Nephron (organoid): Measurements from ENCODE around the gene PPP1R12A.
A peak's percentile ranks its signal among the peaks of the same experiment; 100 is the strongest.
"Not testable (repeated sequence)": the region's sequence is repeated elsewhere in the genome, so short reads cannot be mapped to it uniquely, and the experiment has no call there.

Experiments
- H3K27ac Mint-ChIP-seq, 3 experiments: 2 replicates each; pipeline ENCODE4 v1.8.0; 2020; ENCODE audit warnings: mixed read lengths in 3 of 3, mild to moderate bottlenecking in 2 of 3, moderate library complexity in 1 of 3
- H3K27me3 Mint-ChIP-seq: 2 replicates; pipeline ENCODE4 v1.8.0; 2021; ENCODE audit warnings: low read depth, mild to moderate bottlenecking, moderate library complexity, mixed read lengths
- H3K36me3 Mint-ChIP-seq: 2 replicates; pipeline ENCODE4 v1.8.0; 2020; ENCODE audit warnings: low read depth, mixed read lengths
- H3K4me1 Mint-ChIP-seq: 2 replicates; pipeline ENCODE4 v1.8.0; 2020; ENCODE audit warnings: mixed read lengths
- H3K4me3 Mint-ChIP-seq, 3 experiments: 2 replicates each; pipeline ENCODE4 v1.8.0; 2020; ENCODE audit warnings: mild to moderate bottlenecking in 3 of 3, mixed read lengths in 3 of 3, moderate library complexity in 2 of 3
- H3K9me3 Mint-ChIP-seq: 2 replicates; pipeline ENCODE4 v1.8.0; 2020; ENCODE audit warnings: mixed read lengths
- TF ChIP-seq, protein P1 (sequence below), 3 experiments: fragments of 200-600 bp; sonication (generic); IDR thresholded peaks; one replicate each; pipeline ENCODE4 v1.5.0; 2021; ENCODE audit warnings: antibody characterized with exemption in 3 of 3; ENCODE audit not compliant: unreplicated experiment in 3 of 3

The PPP1R12A gene

GRCh38 chr12:79935021-79935623 lies at the start of gene PPP1R12A:
PPP1R12A (minus strand) TSS chr12:79935097; CDS start chr12:79934931, 166 bp downstream.
- no peaks in the 10 kb centered on the region for H3K9me3 Mint-ChIP-seq
- H3K27ac Mint-ChIP-seq: peak within 1 kb of the TSS; percentile 87 to 97 (median 97)
- H3K36me3 Mint-ChIP-seq: peaks cover 3% of the 10 kb centered on the region
- no peaks in the 10 kb centered on the region for H3K27me3 Mint-ChIP-seq
- TF ChIP-seq, protein P1, sequence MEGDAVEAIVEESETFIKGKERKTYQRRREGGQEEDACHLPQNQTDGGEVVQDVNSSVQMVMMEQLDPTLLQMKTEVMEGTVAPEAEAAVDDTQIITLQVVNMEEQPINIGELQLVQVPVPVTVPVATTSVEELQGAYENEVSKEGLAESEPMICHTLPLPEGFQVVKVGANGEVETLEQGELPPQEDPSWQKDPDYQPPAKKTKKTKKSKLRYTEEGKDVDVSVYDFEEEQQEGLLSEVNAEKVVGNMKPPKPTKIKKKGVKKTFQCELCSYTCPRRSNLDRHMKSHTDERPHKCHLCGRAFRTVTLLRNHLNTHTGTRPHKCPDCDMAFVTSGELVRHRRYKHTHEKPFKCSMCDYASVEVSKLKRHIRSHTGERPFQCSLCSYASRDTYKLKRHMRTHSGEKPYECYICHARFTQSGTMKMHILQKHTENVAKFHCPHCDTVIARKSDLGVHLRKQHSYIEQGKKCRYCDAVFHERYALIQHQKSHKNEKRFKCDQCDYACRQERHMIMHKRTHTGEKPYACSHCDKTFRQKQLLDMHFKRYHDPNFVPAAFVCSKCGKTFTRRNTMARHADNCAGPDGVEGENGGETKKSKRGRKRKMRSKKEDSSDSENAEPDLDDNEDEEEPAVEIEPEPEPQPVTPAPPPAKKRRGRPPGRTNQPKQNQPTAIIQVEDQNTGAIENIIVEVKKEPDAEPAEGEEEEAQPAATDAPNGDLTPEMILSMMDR (IDR thresholded peaks at IDR 0.05; ENCODE audit: unreplicated experiment in 3 of 3): no peak
- peaks cover 28% of the 10 kb centered on the region for H3K4me1 Mint-ChIP-seq
- H3K4me3 Mint-ChIP-seq: peak within 1 kb of the TSS; percentile 90 to 99 (median 96)

GRCh38 chr12:79983986-79984620 lies 49.2 kb upstream of the PPP1R12A start:
- Mint-ChIP-seq H3K27ac (peak overlapping the region in 1 of 3 experiments; percentile 2), H3K27me3 (peaks cover under 1% of the 10 kb centered on the region), H3K4me1 (peaks cover 5% of the 10 kb centered on the region), H3K36me3 (no peaks in the 10 kb centered on the region), H3K4me3 (no peak overlapping the region), H3K9me3 (no peaks in the 10 kb centered on the region)
- TF ChIP-seq, protein P1 (IDR thresholded peaks at IDR 0.05; ENCODE audit: unreplicated experiment in 3 of 3): no peak

- TF ChIP-seq, protein P1 (IDR thresholded peaks at IDR 0.05; ENCODE audit: unreplicated experiment in 3 of 3): no peak
- no peak overlapping the region for H3K4me3 Mint-ChIP-seq
- H3K27ac Mint-ChIP-seq: no peak overlapping the region
- no peaks in the 10 kb centered on the region for H3K36me3 Mint-ChIP-seq
- peaks cover 5% of the 10 kb centered on the region for H3K4me1 Mint-ChIP-seq
- H3K9me3 Mint-ChIP-seq: no peaks in the 10 kb centered on the region
- peaks cover 4% of the 10 kb centered on the region for H3K27me3 Mint-ChIP-seq
Observed at GRCh38 chr12:79983492-79983891, 48.6 kb upstream of the PPP1R12A start.

DNA sequence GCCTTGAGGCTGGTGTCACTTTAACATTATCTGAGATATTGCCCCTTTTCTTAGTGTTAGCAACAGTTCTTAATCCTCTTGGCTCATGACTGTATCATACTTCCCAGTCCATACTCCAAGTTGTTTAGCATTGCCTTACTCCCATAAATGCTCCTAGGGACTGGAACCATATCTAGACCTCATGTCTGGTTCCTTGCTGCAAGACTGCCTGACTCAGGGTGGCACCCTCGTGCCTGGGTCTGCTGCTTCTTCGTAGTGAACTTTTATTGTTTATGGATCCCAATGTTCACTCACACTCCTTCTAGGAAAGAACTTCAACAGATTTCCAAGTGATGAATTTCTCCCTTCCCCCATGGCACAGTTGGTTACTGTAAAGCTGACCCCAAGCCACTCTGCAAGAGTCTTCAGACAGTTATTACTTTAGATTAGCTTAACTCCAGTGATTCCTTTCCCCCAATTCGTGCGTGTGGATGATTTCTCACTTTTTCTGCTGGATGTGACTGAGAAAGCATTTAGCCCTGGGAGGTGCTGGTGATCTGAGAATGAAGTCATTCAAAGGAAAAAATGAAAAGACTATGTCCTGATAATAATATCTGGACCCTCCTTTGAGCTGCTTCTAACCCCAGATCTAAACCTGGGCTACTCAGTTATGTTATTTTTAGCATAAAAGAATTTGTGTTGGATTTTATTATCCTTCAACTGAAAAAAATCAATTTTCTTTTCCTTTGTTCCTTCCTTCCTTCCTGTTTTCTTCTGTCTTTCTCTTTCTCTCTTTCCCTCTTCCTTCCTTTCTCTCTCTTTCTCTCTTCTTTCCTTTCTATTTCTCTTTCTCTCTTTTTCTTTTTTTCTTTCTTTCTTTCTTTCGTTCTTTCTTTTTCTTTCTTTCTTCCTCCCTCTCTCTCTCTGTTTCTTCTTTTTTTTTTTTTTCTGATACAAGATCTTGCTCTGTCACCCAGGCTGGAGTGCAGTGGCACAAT lies 47.5 kb upstream of the PPP1R12A start:
- H3K9me3 Mint-ChIP-seq: no peaks in the 10 kb centered on the region
- TF ChIP-seq, protein P1 (IDR thresholded peaks at IDR 0.05; ENCODE audit: unreplicated experiment in 3 of 3): no peak
- no peak overlapping the region for H3K27ac Mint-ChIP-seq
- no peaks in the 10 kb centered on the region for H3K36me3 Mint-ChIP-seq
- H3K27me3 Mint-ChIP-seq: peaks cover 4% of the 10 kb centered on the region
- H3K4me1 Mint-ChIP-seq: peaks cover 5% of the 10 kb centered on the region
- no peak overlapping the region for H3K4me3 Mint-ChIP-seq

- Mint-ChIP-seq H3K9me3 (no peaks in the 10 kb centered on the region), H3K36me3 (no peaks in the 10 kb centered on the region), H3K27ac (no peak overlapping the region), H3K4me1 (peaks cover 6% of the 10 kb centered on the region), H3K27me3 (peaks cover 4% of the 10 kb centered on the region), H3K4me3 (no peak overlapping the region)
- TF ChIP-seq, protein P1 (IDR thresholded peaks at IDR 0.05; ENCODE audit: unreplicated experiment in 3 of 3): no peak
Observed at GRCh38 chr12:79978692-79979091, 43.8 kb upstream of the PPP1R12A start.

DNA sequence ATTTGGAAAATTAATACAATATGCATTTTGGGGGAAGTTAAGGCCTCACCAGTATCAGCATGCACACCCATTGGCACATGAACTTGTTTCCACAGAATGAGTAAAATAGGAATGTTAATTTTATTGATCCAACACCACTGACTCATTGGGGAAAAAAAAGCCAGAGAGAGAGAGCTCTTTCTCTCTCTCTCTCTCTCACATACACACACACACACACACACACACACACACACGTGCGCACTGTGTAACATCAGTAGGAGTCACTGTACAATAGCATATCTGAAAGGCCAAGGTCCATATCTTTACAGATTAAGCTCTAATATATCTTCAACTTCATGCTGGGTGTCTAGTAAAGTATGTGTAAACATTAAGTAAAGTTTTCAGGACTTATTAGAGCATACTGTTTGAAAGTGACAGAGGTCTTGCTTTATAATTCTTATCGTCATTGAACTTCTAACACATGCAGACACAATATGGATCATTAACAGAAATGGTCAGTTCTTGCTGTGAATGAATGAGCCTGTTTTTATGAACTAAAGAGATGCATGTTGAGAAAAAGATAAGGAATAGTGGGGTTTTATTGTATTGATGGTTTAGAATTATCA lies 43.1 kb upstream of the PPP1R12A start:
- H3K36me3 Mint-ChIP-seq, H3K9me3 Mint-ChIP-seq, H3K27me3 Mint-ChIP-seq, H3K4me1 Mint-ChIP-seq, H3K4me3 Mint-ChIP-seq: not testable (repeated sequence)
- H3K27ac Mint-ChIP-seq: peak overlapping the region in 1 of 3 experiments; percentile 13
